ENCODE data around the gene LCN10. TPM values are rescaled to one million over a fixed set of nuclear protein-coding genes. Genes with fewer than 3 reads are reported as not detected.

Gene LCN10
- total and polyA plus RNA-seq, 2 of the 13 experiments (the other 11 are each of a cell fraction or from before 2014, with no cell fraction given): 0.53 to 0.61 TPM

DNA sequence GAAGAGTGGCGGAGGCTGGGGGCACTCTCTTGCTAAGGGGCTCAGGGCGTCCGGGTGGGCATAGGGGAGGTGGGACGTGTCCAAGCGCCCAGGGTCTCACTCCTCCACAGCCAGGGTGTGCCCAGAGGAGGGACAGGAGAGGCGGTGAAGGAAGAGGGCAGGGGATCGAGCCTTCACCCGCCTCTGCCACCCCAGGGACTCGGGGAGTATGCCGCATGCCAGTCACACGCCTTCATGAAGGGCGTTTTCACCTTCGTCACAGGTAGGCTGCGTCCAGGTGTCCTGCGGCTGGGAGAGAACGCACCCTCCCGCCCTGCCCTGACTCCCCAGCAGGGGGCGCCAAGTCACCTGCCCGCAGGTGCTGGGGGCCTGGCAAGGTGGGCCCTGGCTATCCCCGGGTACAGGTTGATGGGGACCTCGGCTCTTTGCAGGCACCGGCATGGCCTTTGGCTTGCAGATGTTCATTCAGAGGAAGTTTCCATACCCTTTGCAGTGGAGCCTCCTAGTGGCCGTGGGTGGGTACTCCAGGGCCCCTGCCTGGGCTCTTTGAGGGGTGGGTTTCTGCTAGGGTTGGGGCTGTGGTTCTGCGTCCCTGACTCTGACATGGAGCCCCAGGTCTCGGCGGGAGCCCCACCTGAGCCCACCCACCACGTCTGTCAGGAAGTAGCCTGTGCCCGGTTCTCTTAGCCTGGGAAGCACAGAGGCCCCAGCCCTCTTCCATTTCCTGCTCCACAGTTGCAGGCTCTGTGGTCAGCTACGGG is 49.0 kb upstream of the LCN10 start (continued):
- TF ChIP-seq GPBP1L1 (CRISPR knock-in tag; IDR thresholded peaks at IDR 0.05) (no peak), FOXP4 (CRISPR knock-in tag; IDR thresholded peaks at IDR 0.05) (no peak), U2AF2 (IDR thresholded peaks at IDR 0.05; ENCODE audit: low read depth, low read length) (no peak), ZNF749 (CRISPR knock-in tag; IDR thresholded peaks at IDR 0.05; ENCODE audit: borderline replicate concordance) (no peak), CHD2 (IDR thresholded peaks at IDR 0.05; ENCODE audit: low read depth, low read length) (no peak), ZBTB2 (CRISPR knock-in tag; IDR thresholded peaks at IDR 0.05; ENCODE audit: low read depth) (no peak; the same call in 1 of the 2 replicates), SRY (CRISPR knock-in tag; IDR thresholded peaks at IDR 0.05) (peak; percentile 58; the same call in 1 of the 2 replicates), REL (CRISPR knock-in tag; conservative IDR thresholded peaks at IDR 0.05) (0 out of 2 replicates have a peak, but pooled peaks have one; percentile 17), ZNF280B (CRISPR knock-in tag; IDR thresholded peaks at IDR 0.05; ENCODE audit: borderline replicate concordance) (peak; percentile 88; the same call in 1 of the 2 replicates), HMG20A (CRISPR knock-in tag; IDR thresholded peaks at IDR 0.05; ENCODE audit: borderline replicate concordance) (no peak), FOSL2 (CRISPR knock-in tag; IDR thresholded peaks at IDR 0.05) (no peak), SP2 (CRISPR knock-in tag; IDR thresholded peaks at IDR 0.05) (peak; percentile 3; the same call in 1 of the 2 replicates), POLR2A (IDR thresholded peaks at IDR 0.05; ENCODE audit: insufficient read depth in 1 of 2, low read depth in 2 of 2, low read length in 2 of 2) (no peak), PRMT3 (CRISPR knock-in tag; IDR thresholded peaks at IDR 0.05; ENCODE audit: borderline replicate concordance, low read depth) (no peak), ZBTB49 (CRISPR knock-in tag; IDR thresholded peaks at IDR 0.05; ENCODE audit: borderline replicate concordance) (no peak), ZNF678 (CRISPR knock-in tag; IDR thresholded peaks at IDR 0.05) (peak; percentile 34; the same call in 1 of the 2 replicates), CBFB (CRISPR knock-in tag; IDR thresholded peaks at IDR 0.05) (no peak), MIER2 (CRISPR knock-in tag; IDR thresholded peaks at IDR 0.05) (peak; percentile 8; the same call in 1 of the 2 replicates)
- TF ChIP-seq, protein P1, sequence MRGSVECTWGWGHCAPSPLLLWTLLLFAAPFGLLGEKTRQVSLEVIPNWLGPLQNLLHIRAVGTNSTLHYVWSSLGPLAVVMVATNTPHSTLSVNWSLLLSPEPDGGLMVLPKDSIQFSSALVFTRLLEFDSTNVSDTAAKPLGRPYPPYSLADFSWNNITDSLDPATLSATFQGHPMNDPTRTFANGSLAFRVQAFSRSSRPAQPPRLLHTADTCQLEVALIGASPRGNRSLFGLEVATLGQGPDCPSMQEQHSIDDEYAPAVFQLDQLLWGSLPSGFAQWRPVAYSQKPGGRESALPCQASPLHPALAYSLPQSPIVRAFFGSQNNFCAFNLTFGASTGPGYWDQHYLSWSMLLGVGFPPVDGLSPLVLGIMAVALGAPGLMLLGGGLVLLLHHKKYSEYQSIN (CRISPR knock-in tag; IDR thresholded peaks at IDR 0.05; ENCODE audit: borderline replicate concordance): no peak
